Coronary artery (tissue), 2 donors: ENCODE measurements around the gene FLYWCH2.

Source experiments
- DNase-seq: peaks from one replicate; pipeline ENCODE4 v3.0.0-alpha.2; 2017; ENCODE audit warnings: low spot score
- H3K27ac ChIP-seq, 2 donors: fragments of 200-600 bp; sonication (generic); one replicate each; pipeline ENCODE4 v1.5.1; 2016 to 2019
- H3K4me3 ChIP-seq: fragments of 200-600 bp; sonication (generic); 2 replicates; pipeline ENCODE4 v1.5.1; 2016; ENCODE audit warnings: mild to moderate bottlenecking, moderate library complexity
- TF ChIP-seq, protein P1 (sequence below): fragments of 200-600 bp; sonication (generic); IDR thresholded peaks from one replicate; pipeline ENCODE4 v1.5.1; 2019; ENCODE audit warnings: antibody characterized with exemption

FLYWCH2 gene

DNA sequence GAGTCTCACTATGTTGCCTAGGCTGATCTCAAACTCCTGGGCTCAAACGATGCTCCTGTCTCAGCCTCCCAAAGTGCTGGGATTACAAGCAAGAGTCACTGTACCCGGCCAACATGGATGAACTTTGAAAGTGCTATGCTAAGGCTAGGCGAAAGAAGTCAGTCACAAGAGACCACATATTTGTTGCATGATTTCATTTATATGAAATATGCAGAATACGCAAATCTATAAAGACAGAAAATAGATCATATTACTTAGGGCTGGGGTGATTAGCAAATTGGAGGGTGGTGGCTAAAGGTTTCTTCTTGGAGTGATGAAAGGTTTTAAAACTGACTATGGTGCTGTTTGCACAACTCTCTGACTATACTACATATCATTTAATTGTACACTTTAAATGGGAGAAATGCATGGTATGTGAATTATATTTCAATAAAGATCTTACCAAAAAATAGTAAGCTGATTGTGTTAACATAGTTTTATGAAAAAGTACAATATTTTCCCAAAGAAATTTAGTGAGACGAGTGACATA, 27.5 kb downstream of the FLYWCH2 start:
- Histone ChIP-seq H3K27ac (no peak overlapping the region), H3K4me3 (no peak overlapping the region)
- TF ChIP-seq, protein P1, sequence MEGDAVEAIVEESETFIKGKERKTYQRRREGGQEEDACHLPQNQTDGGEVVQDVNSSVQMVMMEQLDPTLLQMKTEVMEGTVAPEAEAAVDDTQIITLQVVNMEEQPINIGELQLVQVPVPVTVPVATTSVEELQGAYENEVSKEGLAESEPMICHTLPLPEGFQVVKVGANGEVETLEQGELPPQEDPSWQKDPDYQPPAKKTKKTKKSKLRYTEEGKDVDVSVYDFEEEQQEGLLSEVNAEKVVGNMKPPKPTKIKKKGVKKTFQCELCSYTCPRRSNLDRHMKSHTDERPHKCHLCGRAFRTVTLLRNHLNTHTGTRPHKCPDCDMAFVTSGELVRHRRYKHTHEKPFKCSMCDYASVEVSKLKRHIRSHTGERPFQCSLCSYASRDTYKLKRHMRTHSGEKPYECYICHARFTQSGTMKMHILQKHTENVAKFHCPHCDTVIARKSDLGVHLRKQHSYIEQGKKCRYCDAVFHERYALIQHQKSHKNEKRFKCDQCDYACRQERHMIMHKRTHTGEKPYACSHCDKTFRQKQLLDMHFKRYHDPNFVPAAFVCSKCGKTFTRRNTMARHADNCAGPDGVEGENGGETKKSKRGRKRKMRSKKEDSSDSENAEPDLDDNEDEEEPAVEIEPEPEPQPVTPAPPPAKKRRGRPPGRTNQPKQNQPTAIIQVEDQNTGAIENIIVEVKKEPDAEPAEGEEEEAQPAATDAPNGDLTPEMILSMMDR: no peak
- no peak for DNase-seq

DNA sequence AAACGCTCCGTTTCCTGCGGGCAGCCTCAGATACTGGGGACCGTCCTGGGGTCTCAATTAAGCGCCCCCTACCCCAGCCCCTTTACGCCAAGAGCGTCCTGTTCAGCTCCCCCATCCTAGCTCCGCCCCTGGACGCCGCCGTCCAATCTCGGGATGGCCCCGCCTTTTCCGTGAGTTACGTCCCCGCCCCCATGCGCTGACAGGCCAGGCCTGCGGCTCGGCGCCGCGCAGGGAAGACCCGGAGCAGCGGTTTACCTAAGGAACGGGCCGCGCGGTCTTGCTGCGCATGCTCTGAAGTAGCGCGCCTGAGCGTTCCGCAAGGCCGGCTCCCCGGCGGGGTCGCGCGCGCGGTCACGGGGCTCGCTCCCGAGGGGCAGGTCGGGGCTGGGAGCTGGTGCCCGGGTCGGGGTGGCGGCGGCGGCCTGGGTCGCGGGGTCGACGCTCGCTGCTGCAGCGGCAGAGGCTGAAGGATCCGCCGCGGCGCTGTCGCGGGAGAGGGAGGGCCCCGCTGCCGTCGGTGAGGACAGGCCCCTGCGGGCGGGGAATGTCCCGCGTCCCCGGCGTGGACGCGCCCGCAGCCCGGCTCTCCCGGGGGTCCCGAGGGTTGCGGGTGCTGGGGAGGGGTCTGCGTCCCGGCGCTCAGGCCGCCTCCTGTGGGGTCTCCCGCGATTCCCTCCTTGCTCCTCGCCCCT, 28.8 kb downstream of the FLYWCH2 start, which contains the start of gene FLYWCH1:
Gene FLYWCH1, plus strand, starts transcription at position 294 of the 692 bp plus-strand sequence. CDS start 17,755 bp downstream, outside the sequence.
- H3K4me3 ChIP-seq: peak within 1 kb of the TSS; percentile 86
- peak; percentile 98 for DNase-seq
- TF ChIP-seq, protein P1: no peak
- peak within 1 kb of the TSS; percentile 92 to 93 for H3K27ac ChIP-seq

GRCh38 chr16:2912330-2913199, 29.6 kb downstream of the FLYWCH2 start:
- Histone ChIP-seq H3K4me3 (peak overlapping the region; percentile 86), H3K27ac (peak overlapping the region; percentile 92 to 93)
- TF ChIP-seq, protein P1: no peak
- DNase-seq: no peak

DNA sequence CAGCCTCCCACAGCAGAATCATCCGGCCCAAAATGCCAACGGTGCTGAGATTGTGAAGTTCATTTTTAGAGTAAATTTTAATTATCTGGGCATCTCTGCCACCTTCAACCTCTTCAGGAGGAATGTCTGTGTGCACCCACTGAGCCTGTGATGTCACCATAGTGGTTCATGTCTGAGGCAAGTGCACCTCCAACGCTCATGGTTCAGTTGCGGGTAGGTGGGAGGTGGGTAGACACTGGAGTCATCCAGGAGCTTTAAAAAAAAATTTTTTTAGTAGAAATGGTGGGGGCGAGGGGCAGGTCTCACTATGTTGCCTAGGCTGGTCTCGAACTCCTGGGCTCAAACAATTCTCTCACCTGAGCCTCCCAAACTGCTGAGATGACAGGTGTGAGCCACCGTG, 30.6 kb downstream of the FLYWCH2 start:
- TF ChIP-seq, protein P1: no peak
- Histone ChIP-seq H3K27ac (peak overlapping the region in 1 of 2 donors; percentile 92), H3K4me3 (peak overlapping the region; percentile 86)
- DNase-seq: no peak

DNA sequence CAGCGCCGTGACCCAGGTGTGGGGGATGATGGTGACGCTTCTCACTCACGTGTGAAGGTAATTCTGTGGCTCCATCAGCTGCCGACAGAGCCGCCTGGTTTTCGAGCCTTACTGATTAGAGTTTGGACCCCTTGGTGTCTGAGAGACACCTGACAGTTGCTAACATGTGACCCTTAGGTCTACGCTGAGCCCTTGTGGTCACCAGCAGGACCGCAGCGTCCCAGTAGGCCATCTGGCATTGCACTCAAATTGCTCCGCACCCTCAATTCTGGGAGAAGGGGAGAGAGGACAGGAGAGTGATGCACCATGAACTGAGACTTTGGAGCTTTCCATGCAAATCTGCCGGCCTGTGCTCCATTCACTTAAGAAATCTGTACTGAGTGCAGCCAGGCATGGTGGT, 31.2 kb downstream of the FLYWCH2 start:
- no peak overlapping the region for H3K27ac ChIP-seq
- DNase-seq: no peak
- TF ChIP-seq, protein P1: no peak
- no peak overlapping the region for H3K4me3 ChIP-seq

- Histone ChIP-seq H3K27ac (no peak overlapping the region), H3K4me3 (no peak overlapping the region)
- DNase-seq: no peak
- TF ChIP-seq, protein P1: no peak
Observed at GRCh38 chr16:2915196-2915929, 32.3 kb downstream of the FLYWCH2 start.
